ENCODE results near the gene TEDC1.

TEDC1 gene

GRCh38 chr14:105458010-105458409 lies 33.0 kb upstream of the TEDC1 start:
- no peak for DNase-seq

GRCh38 chr14:105458571-105458970 lies 32.5 kb upstream of the TEDC1 start:
- DNase-seq: no peak

GRCh38 chr14:105460116-105460515 lies 30.9 kb upstream of the TEDC1 start:
- no peak for DNase-seq

- no peak for DNase-seq
These were observed 30.4 kb upstream of the TEDC1 start for GRCh38 chr14:105460616-105461015.

GRCh38 chr14:105461903-105462302 lies 29.1 kb upstream of the TEDC1 start:
- DNase-seq: no peak

GRCh38 chr14:105464501-105464900 lies 26.5 kb upstream of the TEDC1 start:
- DNase-seq: no peak

GRCh38 chr14:105465209-105466031 lies 25.6 kb upstream of the TEDC1 start:
- DNase-seq: no peak

- no peak for DNase-seq
These were observed 24.4 kb upstream of the TEDC1 start for GRCh38 chr14:105466531-105467248.

GRCh38 chr14:105467249-105467941 lies 23.7 kb upstream of the TEDC1 start:
- no peak for DNase-seq

- no peak for DNase-seq
These were observed 23.0 kb upstream of the TEDC1 start for GRCh38 chr14:105467942-105468471.

- DNase-seq: no peak
These were observed 22.3 kb upstream of the TEDC1 start for GRCh38 chr14:105468621-105469241.

GRCh38 chr14:105469456-105470349 lies 21.3 kb upstream of the TEDC1 start:
- no peak for DNase-seq

- DNase-seq: no peak
These were observed 20.4 kb upstream of the TEDC1 start for GRCh38 chr14:105470350-105471296.

- no peak for DNase-seq
These were observed 19.7 kb upstream of the TEDC1 start for GRCh38 chr14:105471297-105471821.

GRCh38 chr14:105471823-105472485 lies 19.1 kb upstream of the TEDC1 start:
- no peak for DNase-seq

- DNase-seq: no peak
These were observed 18.5 kb upstream of the TEDC1 start for GRCh38 chr14:105472486-105472991.

GRCh38 chr14:105473033-105473676 lies 17.9 kb upstream of the TEDC1 start:
- DNase-seq: no peak

- DNase-seq: peak; percentile 69
These were observed 17.2 kb upstream of the TEDC1 start for GRCh38 chr14:105473677-105474482.

Data from activated CD4-positive, alpha-beta T cell treated with anti-CD3 and anti-CD28 coated beads for 48 hours (primary cell).